ENCODE data around the gene PSMB7. TPM values are rescaled to one million over a fixed set of nuclear protein-coding genes. Genes with fewer than 3 reads are reported as not detected.

Gene PSMB7
- total and polyA plus RNA-seq, 2 of the 13 experiments (the other 11 are each of a cell fraction or from before 2014, with no cell fraction given) = 259 to 291 TPM

DNA sequence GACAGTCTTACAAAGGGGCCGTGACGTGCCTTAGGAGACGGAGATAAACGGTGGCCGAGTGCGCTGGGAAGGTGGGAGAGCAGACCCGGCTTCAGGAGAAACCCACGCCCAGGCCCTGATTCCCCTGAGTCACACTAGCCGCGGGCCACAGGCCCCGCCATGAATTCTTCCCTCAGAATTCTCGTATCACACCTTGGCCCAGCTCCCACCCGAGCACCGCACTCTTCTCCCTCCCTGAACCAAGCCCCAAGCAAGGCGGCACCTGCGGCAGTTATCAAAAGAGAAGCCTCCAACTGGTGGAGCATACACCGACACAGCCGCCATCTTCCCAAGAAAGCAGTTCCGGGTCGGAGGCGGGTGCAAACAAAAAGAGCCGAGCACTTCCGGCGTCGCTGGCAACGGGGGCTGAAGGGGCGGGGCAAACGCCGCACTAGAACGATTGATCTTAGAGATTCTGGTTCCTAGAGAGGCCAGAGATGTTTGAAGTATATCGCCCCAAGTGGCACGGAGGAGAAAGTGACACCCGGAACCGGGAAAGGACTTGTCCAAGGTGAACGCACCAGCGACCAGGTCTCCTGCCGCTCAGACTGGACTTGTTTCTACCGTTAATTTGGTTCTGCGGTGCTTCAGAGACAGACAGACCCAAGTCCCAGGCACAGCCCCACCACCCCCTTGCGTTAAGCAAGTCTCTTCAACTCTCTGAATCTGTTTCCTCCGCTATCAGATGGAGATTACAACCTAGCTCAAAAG lies at the start of gene PSMB7 (continued):
- TF ChIP-seq, protein P1, sequence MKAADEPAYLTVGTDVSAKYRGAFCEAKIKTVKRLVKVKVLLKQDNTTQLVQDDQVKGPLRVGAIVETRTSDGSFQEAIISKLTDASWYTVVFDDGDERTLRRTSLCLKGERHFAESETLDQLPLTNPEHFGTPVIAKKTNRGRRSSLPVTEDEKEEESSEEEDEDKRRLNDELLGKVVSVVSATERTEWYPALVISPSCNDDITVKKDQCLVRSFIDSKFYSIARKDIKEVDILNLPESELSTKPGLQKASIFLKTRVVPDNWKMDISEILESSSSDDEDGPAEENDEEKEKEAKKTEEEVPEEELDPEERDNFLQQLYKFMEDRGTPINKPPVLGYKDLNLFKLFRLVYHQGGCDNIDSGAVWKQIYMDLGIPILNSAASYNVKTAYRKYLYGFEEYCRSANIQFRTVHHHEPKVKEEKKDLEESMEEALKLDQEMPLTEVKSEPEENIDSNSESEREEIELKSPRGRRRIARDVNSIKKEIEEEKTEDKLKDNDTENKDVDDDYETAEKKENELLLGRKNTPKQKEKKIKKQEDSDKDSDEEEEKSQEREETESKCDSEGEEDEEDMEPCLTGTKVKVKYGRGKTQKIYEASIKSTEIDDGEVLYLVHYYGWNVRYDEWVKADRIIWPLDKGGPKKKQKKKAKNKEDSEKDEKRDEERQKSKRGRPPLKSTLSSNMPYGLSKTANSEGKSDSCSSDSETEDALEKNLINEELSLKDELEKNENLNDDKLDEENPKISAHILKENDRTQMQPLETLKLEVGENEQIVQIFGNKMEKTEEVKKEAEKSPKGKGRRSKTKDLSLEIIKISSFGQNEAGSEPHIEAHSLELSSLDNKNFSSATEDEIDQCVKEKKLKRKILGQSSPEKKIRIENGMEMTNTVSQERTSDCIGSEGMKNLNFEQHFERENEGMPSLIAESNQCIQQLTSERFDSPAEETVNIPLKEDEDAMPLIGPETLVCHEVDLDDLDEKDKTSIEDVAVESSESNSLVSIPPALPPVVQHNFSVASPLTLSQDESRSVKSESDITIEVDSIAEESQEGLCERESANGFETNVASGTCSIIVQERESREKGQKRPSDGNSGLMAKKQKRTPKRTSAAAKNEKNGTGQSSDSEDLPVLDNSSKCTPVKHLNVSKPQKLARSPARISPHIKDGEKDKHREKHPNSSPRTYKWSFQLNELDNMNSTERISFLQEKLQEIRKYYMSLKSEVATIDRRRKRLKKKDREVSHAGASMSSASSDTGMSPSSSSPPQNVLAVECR (CRISPR knock-in tag; IDR thresholded peaks at IDR 0.05; ENCODE audit: borderline replicate concordance) = peak; percentile 93
- TF ChIP-seq SP140L (CRISPR knock-in tag; IDR thresholded peaks at IDR 0.05; ENCODE audit: borderline replicate concordance) = no peak
- no peak for TF ChIP-seq PAX8 (CRISPR knock-in tag; IDR thresholded peaks at IDR 0.05; ENCODE audit: borderline replicate concordance)
- TF ChIP-seq NFKB2 (CRISPR knock-in tag; IDR thresholded peaks at IDR 0.05; ENCODE audit: borderline replicate concordance) = peak; percentile 76; the same call in 1 of the 2 replicates
- TF ChIP-seq RFX5 (IDR thresholded peaks at IDR 0.05; ENCODE audit: low read depth, low read length) = no peak
- TF ChIP-seq, protein P2, sequence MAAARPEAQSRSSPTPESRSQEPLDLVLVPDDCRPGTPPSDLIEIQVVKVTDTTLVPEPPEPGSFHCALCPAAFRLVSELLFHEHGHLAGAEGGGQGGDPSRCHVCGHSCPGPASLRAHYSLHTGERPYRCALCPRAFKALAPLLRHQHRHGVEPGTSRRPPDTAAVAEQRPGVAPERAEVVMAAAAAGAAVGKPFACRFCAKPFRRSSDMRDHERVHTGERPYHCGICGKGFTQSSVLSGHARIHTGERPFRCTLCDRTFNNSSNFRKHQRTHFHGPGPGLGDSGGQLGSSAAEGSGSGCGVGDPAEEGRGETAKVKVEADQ (CRISPR knock-in tag; IDR thresholded peaks at IDR 0.05; ENCODE audit: borderline replicate concordance) = peak; percentile 60; the same call in 1 of the 2 replicates
- no peak for TF ChIP-seq ZFP36L2 (CRISPR knock-in tag; IDR thresholded peaks at IDR 0.05)
- TF ChIP-seq THAP11 (CRISPR knock-in tag; IDR thresholded peaks at IDR 0.05) = peak; percentile 93
- no peak for TF ChIP-seq FOXA1 (IDR thresholded peaks at IDR 0.05)
- TF ChIP-seq FOXA1 (CRISPR knock-in tag; IDR thresholded peaks at IDR 0.05) = peak; percentile 22; the same call in 1 of the 2 replicates
- peak; percentile 50; the same call in 1 of the 2 replicates for TF ChIP-seq ZNF891 (CRISPR knock-in tag; IDR thresholded peaks at IDR 0.05)
- TF ChIP-seq ZNF605 (CRISPR knock-in tag; IDR thresholded peaks at IDR 0.05) = peak; percentile 93
- TF ChIP-seq ZNF224 (CRISPR knock-in tag; IDR thresholded peaks at IDR 0.05) = 0 out of 2 replicates have a peak, but pooled peaks have one; percentile 20
- TF ChIP-seq, protein P3, sequence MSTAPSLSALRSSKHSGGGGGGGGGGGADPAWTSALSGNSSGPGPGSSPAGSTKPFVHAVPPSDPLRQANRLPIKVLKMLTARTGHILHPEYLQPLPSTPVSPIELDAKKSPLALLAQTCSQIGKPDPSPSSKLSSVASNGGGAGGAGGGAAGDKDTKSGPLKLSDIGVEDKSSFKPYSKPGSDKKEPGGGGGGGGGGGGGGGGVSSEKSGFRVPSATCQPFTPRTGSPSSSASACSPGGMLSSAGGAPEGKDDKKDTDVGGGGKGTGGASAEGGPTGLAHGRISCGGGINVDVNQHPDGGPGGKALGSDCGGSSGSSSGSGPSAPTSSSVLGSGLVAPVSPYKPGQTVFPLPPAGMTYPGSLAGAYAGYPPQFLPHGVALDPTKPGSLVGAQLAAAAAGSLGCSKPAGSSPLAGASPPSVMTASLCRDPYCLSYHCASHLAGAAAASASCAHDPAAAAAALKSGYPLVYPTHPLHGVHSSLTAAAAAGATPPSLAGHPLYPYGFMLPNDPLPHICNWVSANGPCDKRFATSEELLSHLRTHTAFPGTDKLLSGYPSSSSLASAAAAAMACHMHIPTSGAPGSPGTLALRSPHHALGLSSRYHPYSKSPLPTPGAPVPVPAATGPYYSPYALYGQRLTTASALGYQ (CRISPR knock-in tag; IDR thresholded peaks at IDR 0.05) = peak; percentile 60; the same call in 1 of the 2 replicates
- peak; percentile 15; the same call in 1 of the 2 replicates for TF ChIP-seq REPIN1 (CRISPR knock-in tag; IDR thresholded peaks at IDR 0.05; ENCODE audit: borderline replicate concordance, low read depth)
- TF ChIP-seq TCF7 (IDR thresholded peaks at IDR 0.05; ENCODE audit: low read depth) = 0 out of 2 replicates have a peak, but pooled peaks have one; percentile 34
- TF ChIP-seq ZNF879 (CRISPR knock-in tag; IDR thresholded peaks at IDR 0.05) = no peak
- TF ChIP-seq, protein P4, sequence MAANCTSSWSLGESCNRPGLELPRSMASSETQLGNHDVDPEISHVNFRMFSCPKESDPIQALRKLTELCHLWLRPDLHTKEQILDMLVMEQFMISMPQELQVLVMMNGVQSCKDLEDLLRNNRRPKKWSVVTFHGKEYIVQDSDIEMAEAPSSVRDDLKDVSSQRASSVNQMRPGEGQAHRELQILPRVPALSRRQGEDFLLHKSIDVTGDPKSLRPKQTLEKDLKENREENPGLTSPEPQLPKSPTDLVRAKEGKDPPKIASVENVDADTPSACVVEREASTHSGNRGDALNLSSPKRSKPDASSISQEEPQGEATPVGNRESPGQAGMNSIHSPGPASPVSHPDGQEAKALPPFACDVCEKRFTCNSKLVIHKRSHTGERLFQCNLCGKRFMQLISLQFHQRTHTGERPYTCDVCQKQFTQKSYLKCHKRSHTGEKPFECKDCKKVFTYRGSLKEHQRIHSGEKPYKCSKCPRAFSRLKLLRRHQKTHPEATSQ (CRISPR knock-in tag; IDR thresholded peaks at IDR 0.05; ENCODE audit: borderline replicate concordance) = peak; percentile 61; the same call in 1 of the 2 replicates
- no peak for TF ChIP-seq ATAD3A (CRISPR knock-in tag; IDR thresholded peaks at IDR 0.05)
- 0 out of 2 replicates have a peak, but pooled peaks have one; percentile 31 for TF ChIP-seq ISX (CRISPR knock-in tag; conservative IDR thresholded peaks at IDR 0.05)
- TF ChIP-seq ZEB1 (IDR thresholded peaks at IDR 0.05; ENCODE audit: insufficient replicate concordance, low read depth) = no peak
